Activated CD8-positive, alpha-beta T cell treated with anti-CD3 and anti-CD28 coated beads for 36 hours (primary cell): ENCODE measurements around the gene HRC. TPM values are rescaled to one million over a fixed set of nuclear protein-coding genes. Genes with fewer than 3 reads are reported as not detected.

Experiments used
- ATAC-seq: fragments of 200-7000 bp; cut with Tn5 transposase; one replicate; pipeline ENCODE4 v1.10.0; 2021; ENCODE audit warnings: mild to moderate bottlenecking, moderate library complexity
- CTCF ChIA-PET: fragments of 350-600 bp; sonication (Branson Sonifier 250); formaldehyde crosslinking; loops from one replicate; lab custom pipeline; 2021; ENCODE audit warnings: antibody characterized with exemption; lab: Charles Lee
- POLR2A ChIA-PET: fragments of 350-600 bp; sonication (Branson Sonifier 250); formaldehyde crosslinking; loops from one replicate; lab custom pipeline; 2021; ENCODE audit warnings: antibody characterized with exemption; lab: Charles Lee
- DNase-seq: peaks from one replicate; pipeline ENCODE4 v3.0.0-alpha.2; 2020
- H3K27ac Mint-ChIP-seq: one replicate; pipeline ENCODE4 v1.8.0; 2021; ENCODE audit warnings: mild to moderate bottlenecking, mixed read lengths
- H3K27me3 Mint-ChIP-seq: one replicate; pipeline ENCODE4 v1.8.0; 2021; ENCODE audit warnings: mixed read lengths
- H3K36me3 Mint-ChIP-seq: one replicate; pipeline ENCODE4 v1.8.0; 2021; ENCODE audit warnings: low read depth, mixed read lengths
- H3K4me1 Mint-ChIP-seq: one replicate; pipeline ENCODE4 v1.8.0; 2021; ENCODE audit warnings: low read depth, mixed read lengths
- H3K4me3 Mint-ChIP-seq: one replicate; pipeline ENCODE4 v1.8.0; 2021; ENCODE audit warnings: mild to moderate bottlenecking, moderate library complexity, mixed read lengths
- H3K9me3 Mint-ChIP-seq: one replicate; pipeline ENCODE4 v1.8.0; 2021; ENCODE audit warnings: mixed read lengths
- CTCF ChIP-seq: fragments of 200-600 bp; IDR thresholded peaks from one replicate; pipeline ENCODE4 v1.8.0; 2022; ENCODE audit warnings: antibody characterized with exemption, mild to moderate bottlenecking
- intact Hi-C: fragments of 100-400 bp; cut with micrococcal nuclease; formaldehyde crosslinking; loops from one replicate; pipeline ENCODE4 v1.10.0; 2022
- total RNA-seq, 2 experiments: library from RNA; stranded (reverse); gene quantifications; one replicate each; pipeline ENCODE4 v1.2.3, GENCODE V29; 2021

Gene HRC
- not detected for total RNA-seq

- H3K9me3 Mint-ChIP-seq: peaks cover 2% of the 10 kb centered on the region
- intact Hi-C loops: no loop called here
- no peak within 1 kb of the TSS for H3K4me3 Mint-ChIP-seq
- DNase-seq: no peak
- no peaks in the 10 kb centered on the region for H3K36me3 Mint-ChIP-seq
- peaks cover 16% of the 10 kb centered on the region for H3K4me1 Mint-ChIP-seq
- no peak within 1 kb of the TSS for H3K27ac Mint-ChIP-seq
- CTCF ChIA-PET: interaction anchor here (1.0 kb wide), 1 partner anchor 57 kb away, joined by 3 read pairs; no protein-coding TSS in a partner anchor
- POLR2A ChIA-PET: no interaction called here
- H3K27me3 Mint-ChIP-seq: peaks cover 64% of the 10 kb centered on the region
- no peak for ATAC-seq
- no peak for TF ChIP-seq CTCF
These were observed at the start of gene HRC for GRCh38 chr19:49155005-49155819. HRC (minus strand) TSS chr19:49155396; CDS start chr19:49155237, 159 bp downstream.

- H3K4me3 Mint-ChIP-seq: no peak overlapping the region
- DNase-seq: no peak
- peaks cover 2% of the 10 kb centered on the region for H3K4me1 Mint-ChIP-seq
- no peaks in the 10 kb centered on the region for H3K36me3 Mint-ChIP-seq
- TF ChIP-seq CTCF: no peak
- no peaks in the 10 kb centered on the region for H3K9me3 Mint-ChIP-seq
- POLR2A ChIA-PET: no interaction called here
- H3K27me3 Mint-ChIP-seq: no peaks in the 10 kb centered on the region
- intact Hi-C loops: no loop called here
- CTCF ChIA-PET: interaction anchor here (0.7 kb wide), 1 partner anchor 10 kb away, joined by 3 read pairs; no protein-coding TSS in a partner anchor
- ATAC-seq: no peak
- no peak overlapping the region for H3K27ac Mint-ChIP-seq
These were observed 45.8 kb upstream of the HRC start for GRCh38 chr19:49201042-49201441.

- intact Hi-C loops: no loop called here
- no peaks in the 10 kb centered on the region for H3K9me3 Mint-ChIP-seq
- peak; percentile 36 for DNase-seq
- no peaks in the 10 kb centered on the region for H3K36me3 Mint-ChIP-seq
- no peak for TF ChIP-seq CTCF
- no peak overlapping the region for H3K4me3 Mint-ChIP-seq
- ATAC-seq: peak; percentile 71
- no peak overlapping the region for H3K27ac Mint-ChIP-seq
- no peaks in the 10 kb centered on the region for H3K27me3 Mint-ChIP-seq
- POLR2A ChIA-PET: no interaction called here
- CTCF ChIA-PET: interaction anchor here (1.2 to 3.6 kb wide), 6 partner anchors 8 to 103 kb away, joined by 4 to 24 read pairs (median 17); partner anchors contain the start of gene LIN7B
- H3K4me1 Mint-ChIP-seq: peaks cover 2% of the 10 kb centered on the region
These were observed 45.2 kb upstream of the HRC start for GRCh38 chr19:49200238-49200862.

- peaks cover 2% of the 10 kb centered on the region for H3K4me1 Mint-ChIP-seq
- no peak for TF ChIP-seq CTCF
- no peaks in the 10 kb centered on the region for H3K36me3 Mint-ChIP-seq
- ChIA-PET POLR2A (interaction anchor here (1.1 kb wide), 1 partner anchor 33 kb away, joined by 3 read pairs; no protein-coding TSS in a partner anchor), CTCF (interaction anchor here (0.9 to 3.6 kb wide), 5 partner anchors 11 to 99 kb away, joined by 4 to 19 read pairs (median 7); partner anchors contain the start of gene LIN7B)
- DNase-seq (no peak), ATAC-seq (no peak)
- H3K4me3 Mint-ChIP-seq: no peak overlapping the region
- H3K27me3 Mint-ChIP-seq: no peaks in the 10 kb centered on the region
- intact Hi-C loops: no loop called here
- H3K9me3 Mint-ChIP-seq: no peaks in the 10 kb centered on the region
- H3K27ac Mint-ChIP-seq: no peak overlapping the region
These were observed 41.5 kb upstream of the HRC start for GRCh38 chr19:49196527-49197240.
